HG03558 (cell line): ENCODE measurements around the gene TMCO6.
"Not testable (repeated sequence)": the region's sequence is repeated elsewhere in the genome, so short reads cannot be mapped to it uniquely, and the experiment has no call there.

Experiments used
- ATAC-seq: cut with Tn5 transposase; IDR thresholded peaks from one replicate; pipeline ENCODE4 v1.9.1; 2021; ENCODE audit warnings: moderate number of reproducible peaks; ENCODE audit not compliant: unreplicated experiment; ENCODE audit errors: extremely low read depth

TMCO6 gene

GRCh38 chr5:140628711-140629110, 10.5 kb upstream of the TMCO6 start:
- no peak for ATAC-seq

DNA sequence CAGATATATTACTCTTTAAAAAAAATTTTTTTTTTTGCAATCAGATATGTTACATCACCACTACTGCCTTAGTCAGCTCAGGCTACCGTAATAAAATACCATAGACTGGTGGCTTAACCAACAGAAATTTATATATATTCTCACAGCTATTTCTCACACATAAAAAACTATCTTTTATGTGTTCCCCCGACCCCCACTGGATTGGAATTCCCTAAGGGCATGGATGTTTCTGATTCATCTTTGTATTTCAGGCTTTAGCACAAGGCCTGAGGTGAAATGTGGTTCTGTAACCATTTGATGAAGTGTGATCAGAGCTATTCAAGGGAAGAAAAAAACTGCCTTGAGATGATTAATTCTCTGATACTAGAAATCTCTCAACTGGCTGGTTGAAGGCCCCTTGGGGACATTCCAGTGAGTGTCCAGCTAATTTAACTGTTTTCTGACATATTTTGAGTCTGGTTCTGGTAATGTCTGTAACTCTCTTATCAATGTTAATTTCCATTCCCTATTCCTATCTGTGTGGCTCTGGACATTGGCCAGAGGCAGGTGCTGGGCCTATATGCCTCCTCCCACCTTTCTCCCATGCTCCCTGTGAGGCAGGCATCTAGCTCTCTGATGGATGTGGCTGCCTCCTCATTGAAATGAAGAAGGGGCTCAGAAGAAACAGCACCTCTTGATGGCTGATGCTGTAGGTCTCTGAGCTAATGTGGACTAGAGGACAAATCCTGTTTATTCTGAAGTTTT, 8.8 kb upstream of the TMCO6 start:
- no peak for ATAC-seq

- ATAC-seq: no peak
Measured at GRCh38 chr5:140631036-140631417, 8.2 kb upstream of the TMCO6 start.

DNA sequence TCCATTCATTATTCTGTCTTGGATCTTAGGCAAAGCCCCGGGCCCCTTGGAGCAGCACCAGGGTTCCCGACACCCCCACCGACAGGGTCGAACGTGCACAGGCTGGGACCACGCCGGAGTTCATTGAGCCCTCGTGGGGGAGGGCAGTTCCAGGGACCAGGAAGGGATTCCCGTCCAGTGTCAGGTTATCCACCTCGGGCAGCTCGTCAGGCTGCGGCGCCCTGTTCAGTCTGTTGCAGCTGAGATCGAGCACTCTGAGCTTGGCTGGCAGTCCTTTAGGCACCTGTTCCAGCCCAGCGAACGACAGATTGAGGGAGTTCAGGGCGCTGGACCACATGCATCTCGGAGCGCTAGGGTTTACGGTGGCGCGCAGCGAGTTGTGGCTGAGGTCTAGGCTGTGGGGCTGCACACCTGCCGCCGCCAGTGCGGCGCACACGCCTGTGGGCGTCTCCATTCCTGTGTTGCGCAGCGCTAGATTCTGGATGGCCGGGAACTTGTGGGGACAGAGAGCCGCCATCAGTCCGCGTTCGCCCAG, 7.4 kb upstream of the TMCO6 start:
- ATAC-seq: no peak

GRCh38 chr5:140632366-140633020, 6.8 kb upstream of the TMCO6 start:
- no peak for ATAC-seq

DNA sequence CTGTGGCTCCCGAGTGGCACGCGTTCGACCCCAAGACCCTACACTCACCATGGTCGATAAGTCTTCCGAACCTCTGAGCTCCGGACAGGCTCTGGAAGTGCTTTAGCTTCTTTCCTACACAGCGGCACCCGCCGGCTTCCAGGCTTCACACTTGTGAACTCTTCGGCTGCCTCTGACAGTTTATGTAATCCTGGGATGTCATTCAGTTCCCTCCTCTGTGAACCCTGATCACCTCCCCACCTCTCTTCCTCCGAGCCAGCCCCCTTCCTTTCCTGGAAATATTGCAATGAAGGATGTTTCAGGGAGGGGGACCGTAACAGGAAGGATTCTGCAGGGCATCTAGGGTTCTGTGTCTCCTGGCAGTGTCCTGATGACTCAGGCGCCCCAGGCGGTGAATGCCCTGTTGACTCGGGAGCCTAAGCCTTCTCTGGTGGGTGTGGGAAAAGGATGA, 6.2 kb upstream of the TMCO6 start, which contains the start of gene CD14:
TSS of gene CD14 (minus strand) at position 155 of the 451 bp plus-strand sequence. CDS start at position 51, 104 bp downstream.
- ATAC-seq: no peak

- no peak for ATAC-seq
Measured at GRCh38 chr5:140633501-140633900, 5.8 kb upstream of the TMCO6 start.

DNA sequence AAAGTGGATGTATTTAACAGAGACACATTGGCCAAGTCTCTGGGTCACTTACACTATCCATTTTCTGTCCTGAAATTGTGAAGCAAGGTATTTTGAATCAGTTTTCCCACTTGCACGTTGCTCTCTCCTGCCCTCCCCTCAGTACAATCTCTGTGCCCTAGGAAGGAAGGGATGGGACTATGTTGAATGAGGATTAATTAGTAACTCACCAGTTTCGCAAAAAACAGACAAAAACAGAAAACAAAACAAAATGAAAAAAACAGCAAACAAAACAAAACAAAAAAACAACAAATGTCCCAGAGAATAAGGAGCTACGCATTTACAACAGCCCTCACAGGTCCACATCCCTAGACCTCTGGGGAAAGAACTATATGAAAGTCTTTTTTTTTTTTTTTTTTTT, 5.1 kb upstream of the TMCO6 start:
- no peak for ATAC-seq

DNA sequence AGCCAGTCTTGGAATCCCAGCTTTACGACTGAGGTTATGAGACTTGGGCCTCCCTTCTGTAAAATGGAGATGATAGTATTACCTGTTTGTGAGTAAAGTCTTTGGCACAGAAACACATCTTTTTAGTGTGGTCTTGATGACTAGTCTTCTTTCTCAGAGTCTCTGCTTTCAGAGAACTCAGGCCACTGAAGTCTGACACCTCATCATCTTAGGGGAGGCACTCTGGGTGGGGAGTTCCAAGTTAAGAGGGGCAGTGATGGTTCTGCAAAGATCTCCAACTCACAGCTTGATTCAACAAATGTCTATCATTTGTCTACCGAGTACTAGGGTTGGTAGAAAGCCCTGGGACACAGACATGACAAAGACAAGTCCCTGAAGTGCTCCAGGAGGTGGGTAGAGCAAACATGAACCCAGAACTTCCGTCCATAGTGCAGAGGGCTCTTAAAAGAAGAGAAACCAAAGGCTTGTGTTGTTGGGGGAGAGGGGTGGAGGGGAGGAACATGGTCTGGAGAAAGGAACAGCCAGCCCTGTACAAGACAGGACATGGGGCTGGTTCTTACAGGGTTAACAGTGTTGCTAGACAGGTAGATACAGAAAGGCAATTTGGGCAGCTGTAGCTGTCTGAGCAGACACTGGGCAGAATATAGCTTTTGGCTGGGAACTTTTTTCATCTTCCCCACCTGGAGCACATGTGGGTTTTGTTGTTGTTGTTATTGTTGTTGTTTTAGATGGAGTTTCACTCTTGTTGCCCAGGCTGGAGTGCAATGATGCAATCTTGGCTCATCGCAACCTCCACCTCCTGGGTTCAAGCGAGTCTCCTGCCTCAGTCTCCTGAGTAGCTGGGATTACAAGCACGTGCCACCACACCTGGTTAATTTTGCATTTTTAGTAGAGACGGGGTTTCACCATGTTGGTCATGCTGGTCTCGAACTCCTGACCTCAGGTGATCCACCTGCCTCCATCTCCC, 3.7 kb upstream of the TMCO6 start:
- ATAC-seq: no peak

GRCh38 chr5:140637371-140638100, 1.7 kb upstream of the TMCO6 start:
- ATAC-seq: no peak

GRCh38 chr5:140638898-140639147, 428 bp upstream of the TMCO6 start:
- ATAC-seq: not testable (repeated sequence)

- no peak for ATAC-seq
Measured at GRCh38 chr5:140641716-140642115, 2.5 kb downstream of the TMCO6 start.

DNA sequence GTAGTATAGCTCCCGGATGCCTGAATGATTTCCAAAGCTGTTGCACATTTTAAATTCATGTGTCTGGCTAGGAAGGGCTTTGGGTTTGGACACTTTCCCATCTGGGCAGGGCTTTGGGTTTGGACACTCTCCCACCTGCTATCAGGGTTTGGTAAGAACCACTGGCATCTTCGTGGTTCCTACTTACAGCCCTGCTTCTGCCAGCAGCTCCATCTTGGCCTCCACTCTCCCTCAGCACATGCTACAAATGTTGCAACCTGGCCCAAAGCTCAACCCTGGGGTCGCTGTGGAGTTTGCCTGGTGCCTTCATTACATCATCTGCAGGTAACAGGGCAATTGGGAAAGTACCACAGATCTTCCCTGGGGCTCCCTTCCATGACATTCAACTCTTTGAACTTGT, 3.5 kb downstream of the TMCO6 start:
- no peak for ATAC-seq

- peak; percentile 3 for ATAC-seq
Measured at GRCh38 chr5:140647042-140647419, 7.8 kb downstream of the TMCO6 start.

- ATAC-seq: no peak
Measured at GRCh38 chr5:140658870-140659269, 19.6 kb downstream of the TMCO6 start.

- not testable (repeated sequence) for ATAC-seq
Measured at GRCh38 chr5:140660371-140660770, 21.1 kb downstream of the TMCO6 start.

DNA sequence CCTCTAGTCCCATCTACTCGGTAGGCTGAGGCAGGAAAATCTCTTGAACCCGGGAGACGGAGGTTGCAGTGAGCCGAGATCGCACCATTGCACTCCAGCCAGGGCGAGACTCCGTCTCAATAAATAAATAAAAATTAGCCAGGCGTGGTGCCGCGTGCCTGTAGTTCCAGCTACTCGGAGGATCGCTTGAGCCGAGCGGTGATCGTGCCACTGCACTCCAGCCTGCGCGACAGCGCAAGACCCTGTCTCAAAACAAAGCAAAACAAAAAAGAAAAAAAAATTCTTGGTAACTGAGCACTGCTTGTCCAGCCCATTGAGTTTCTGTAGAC, 24.7 kb downstream of the TMCO6 start:
- ATAC-seq: no peak

- ATAC-seq: peak; percentile 86
Measured at GRCh38 chr5:140664359-140665119, 25.3 kb downstream of the TMCO6 start, which contains the start of gene WDR55. Gene WDR55 (plus strand): TSS chr5:140664904. CDS start chr5:140664913, 9 bp downstream.

- not testable (repeated sequence) for ATAC-seq
Measured at GRCh38 chr5:140671035-140671434, 31.8 kb downstream of the TMCO6 start.
